DND-41 (cell line): ENCODE results near the gene LSS.

Source experiments
- ATAC-seq: fragments of 200-7000 bp; cut with Tn5 transposase; 3 replicates; pipeline ENCODE4 v1.9.1; 2021; ENCODE audit warnings: low read depth; ENCODE audit not compliant: insufficient read depth
- DNase-seq: peaks from one replicate; pipeline ENCODE4 v3.0.0-alpha.2; 2020
- H2AFZ ChIP-seq: 2 replicates; pipeline ENCODE4 v1.6.0; 2012; ENCODE audit warnings: low read depth, low read length
- H3K27ac ChIP-seq: 2 replicates; pipeline ENCODE4 v1.5.1; 2012; ENCODE audit warnings: low read length, inconsistent platforms
- H3K27me3 ChIP-seq: fragments of 200-600 bp; sonication (generic); 2 replicates; pipeline ENCODE4 v1.6.0; 2012; ENCODE audit warnings: low read length, mild to moderate bottlenecking, inconsistent platforms; ENCODE audit not compliant: insufficient read depth, poor library complexity
- H3K36me3 ChIP-seq: 2 replicates; pipeline ENCODE4 v1.5.1; 2012; ENCODE audit warnings: low read length, inconsistent platforms; ENCODE audit not compliant: insufficient read depth
- H3K4me1 ChIP-seq: 2 replicates; pipeline ENCODE4 v1.5.1; 2012; ENCODE audit warnings: mild to moderate bottlenecking, low read length; ENCODE audit not compliant: insufficient read depth
- H3K4me2 ChIP-seq: 2 replicates; pipeline ENCODE4 v1.6.0; 2012; ENCODE audit warnings: mild to moderate bottlenecking, moderate library complexity, low read length, inconsistent platforms; ENCODE audit not compliant: insufficient read depth
- H3K4me3 ChIP-seq, 2 experiments: fragments of 200-600 bp in 1 of 2; shearing (Covaris generic) in 1 of 2; 2 replicates each; pipeline ENCODE4 v1.5.1; 2012 to 2016; ENCODE audit warnings: inconsistent platforms in 2 of 2, low read length in 2 of 2, mild to moderate bottlenecking in 2 of 2, low read depth in 1 of 2, moderate library complexity in 1 of 2
- H3K79me2 ChIP-seq: 2 replicates; pipeline ENCODE4 v1.6.0; 2012; ENCODE audit warnings: low read length, inconsistent platforms; ENCODE audit not compliant: insufficient read depth
- H3K9ac ChIP-seq: 2 replicates; pipeline ENCODE4 v1.6.0; 2012; ENCODE audit warnings: low read depth, mild to moderate bottlenecking, inconsistent platforms, low read length, moderate library complexity
- H3K9me3 ChIP-seq: 2 replicates; pipeline ENCODE4 v1.5.1; 2012; ENCODE audit warnings: low read length, moderate library complexity, mild to moderate bottlenecking, inconsistent platforms; ENCODE audit not compliant: insufficient read depth, severe bottlenecking
- H4K20me1 ChIP-seq: 2 replicates; pipeline ENCODE4 v1.6.0; 2012; ENCODE audit warnings: low read length; ENCODE audit not compliant: insufficient read depth
- CTCF ChIP-seq: IDR thresholded peaks from 2 replicates; pipeline ENCODE4 v1.5.1; 2012; ENCODE audit warnings: borderline replicate concordance, low read length, moderate library complexity, mild to moderate bottlenecking; ENCODE audit not compliant: poor library complexity, severe bottlenecking; ENCODE audit errors: extremely low read depth
- EZH2 ChIP-seq: IDR thresholded peaks from 3 replicates; pipeline ENCODE4 v1.6.1; 2012; ENCODE audit warnings: borderline replicate concordance, low read depth, mild to moderate bottlenecking, moderate library complexity, low read length, inconsistent platforms; ENCODE audit not compliant: severe bottlenecking

LSS gene

GRCh38 chr21:46214478-46215340 lies 13.9 kb downstream of the LSS start:
- ATAC-seq (no peak), DNase-seq (no peak)
- H2AFZ ChIP-seq: no peak overlapping the region
- H3K79me2 ChIP-seq: peaks cover 3% of the 10 kb centered on the region; the same call in 1 of the 2 replicates
- H3K4me3 ChIP-seq: no peak overlapping the region
- H3K9me3 ChIP-seq: no peaks in the 10 kb centered on the region
- H3K9ac ChIP-seq: no peak overlapping the region
- H3K36me3 ChIP-seq: peaks cover 78% of the 10 kb centered on the region
- H3K27me3 ChIP-seq: no peaks in the 10 kb centered on the region
- H3K4me1 ChIP-seq: no peaks in the 10 kb centered on the region
- H3K27ac ChIP-seq: no peak overlapping the region
- no peak overlapping the region for H3K4me2 ChIP-seq
- peaks cover 30% of the 10 kb centered on the region for H4K20me1 ChIP-seq
- TF ChIP-seq EZH2 (no peak), CTCF (no peak)

DNA sequence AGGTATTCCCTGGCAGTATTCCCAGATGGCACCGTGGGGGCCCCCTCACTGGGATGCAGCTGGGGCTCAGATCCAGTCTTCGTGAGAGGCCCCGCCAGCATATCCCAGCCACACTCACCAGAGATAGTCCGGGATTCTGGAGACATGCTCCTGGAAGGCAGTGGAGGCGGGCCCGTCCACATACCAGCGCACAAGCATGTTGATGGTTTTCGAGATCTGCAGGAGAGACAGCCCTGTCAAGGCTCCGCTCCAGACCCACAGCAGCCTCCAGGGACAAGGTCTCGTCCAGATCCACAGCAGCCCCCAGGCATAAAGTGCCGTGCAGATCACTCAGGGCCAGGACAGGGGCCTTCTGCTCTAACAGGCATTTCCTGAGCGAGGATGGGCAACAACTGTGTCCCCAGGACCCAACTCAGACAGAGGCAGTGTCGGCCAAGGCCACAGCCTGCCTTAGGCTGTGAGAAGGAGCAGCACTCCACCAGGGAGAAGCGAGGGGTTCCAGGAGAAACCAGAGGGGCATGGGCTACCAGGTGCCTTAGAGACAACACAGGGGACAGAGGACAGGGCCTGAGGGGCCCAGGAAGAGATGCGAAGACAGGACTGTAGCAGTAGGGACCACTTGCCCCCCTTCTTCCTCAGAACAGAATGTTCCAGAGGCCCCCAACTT lies 14.8 kb downstream of the LSS start:
- Histone ChIP-seq H4K20me1 (peaks cover 26% of the 10 kb centered on the region), H2AFZ (no peak overlapping the region), H3K4me3 (no peak overlapping the region), H3K79me2 (peaks cover 3% of the 10 kb centered on the region; the same call in 1 of the 2 replicates), H3K4me1 (no peaks in the 10 kb centered on the region), H3K27ac (no peak overlapping the region), H3K9ac (no peak overlapping the region), H3K27me3 (no peaks in the 10 kb centered on the region), H3K4me2 (no peak overlapping the region), H3K36me3 (peaks cover 78% of the 10 kb centered on the region), H3K9me3 (no peaks in the 10 kb centered on the region)
- TF ChIP-seq EZH2: no peak
- no peak for TF ChIP-seq CTCF
- ATAC-seq: no peak
- DNase-seq: no peak

DNA sequence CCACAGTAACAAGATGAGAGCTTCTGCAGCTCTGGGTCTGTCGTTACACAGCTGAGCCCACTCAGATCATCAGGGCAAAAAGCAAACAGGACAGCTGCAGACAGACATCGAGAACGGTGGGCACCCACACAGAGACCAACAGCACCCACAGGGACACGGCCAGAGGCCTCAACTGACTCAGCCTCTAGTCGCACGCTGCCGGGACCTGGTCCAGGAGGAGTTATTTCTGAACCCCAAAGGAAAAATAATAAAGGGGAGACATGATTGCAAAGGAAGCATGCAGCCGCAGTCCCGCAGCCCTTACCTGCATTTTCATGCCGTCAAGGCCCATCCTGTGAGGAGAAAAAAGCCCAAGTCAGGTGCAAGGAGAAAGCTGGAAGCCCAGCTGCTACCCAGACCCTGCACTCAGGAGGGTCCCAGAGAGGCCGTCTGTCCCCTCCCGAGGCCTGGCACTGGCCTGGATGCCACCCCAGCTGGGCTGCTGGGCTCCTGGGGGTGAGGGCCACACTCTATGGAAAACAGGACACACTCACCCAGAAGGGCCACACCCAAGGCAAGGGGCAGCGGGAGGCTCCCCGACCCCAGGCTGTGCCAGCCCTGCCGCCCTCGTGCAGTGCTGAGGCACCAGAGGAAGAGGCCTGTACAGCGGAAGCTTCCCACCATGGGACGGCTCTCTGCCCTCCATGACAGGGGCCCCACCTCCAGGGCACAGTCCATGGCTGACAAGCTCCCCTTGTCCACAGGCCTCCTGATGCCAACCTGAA lies 15.7 kb downstream of the LSS start:
- H3K9ac ChIP-seq: no peak overlapping the region
- TF ChIP-seq CTCF (no peak), EZH2 (no peak)
- no peak overlapping the region for H3K4me3 ChIP-seq
- DNase-seq (no peak), ATAC-seq (no peak)
- H3K27me3 ChIP-seq: no peaks in the 10 kb centered on the region
- no peaks in the 10 kb centered on the region for H3K4me1 ChIP-seq
- no peak overlapping the region for H3K4me2 ChIP-seq
- peaks cover 86% of the 10 kb centered on the region for H3K36me3 ChIP-seq
- H4K20me1 ChIP-seq: peaks cover 26% of the 10 kb centered on the region
- no peak overlapping the region for H3K27ac ChIP-seq
- H2AFZ ChIP-seq: no peak overlapping the region
- H3K79me2 ChIP-seq: peaks cover 3% of the 10 kb centered on the region; the same call in 1 of the 2 replicates
- H3K9me3 ChIP-seq: no peaks in the 10 kb centered on the region
